Activated effector memory CD4-positive, alpha-beta T cell treated with anti-CD3 and anti-CD28 coated beads, Interleukin-2, amount 50 U/mL, for 16 hours (primary cell): ENCODE results near the gene SORCS2.
A peak's percentile ranks its signal among the peaks of the same experiment; 100 is the strongest.

Source experiments
- DNase-seq: peaks from one replicate; pipeline ENCODE4 v3.0.0-alpha.2; 2020

Gene SORCS2

GRCh38 chr4:7398788-7399439, 206.6 kb downstream of the SORCS2 start:
- DNase-seq = peak; percentile 6

DNA sequence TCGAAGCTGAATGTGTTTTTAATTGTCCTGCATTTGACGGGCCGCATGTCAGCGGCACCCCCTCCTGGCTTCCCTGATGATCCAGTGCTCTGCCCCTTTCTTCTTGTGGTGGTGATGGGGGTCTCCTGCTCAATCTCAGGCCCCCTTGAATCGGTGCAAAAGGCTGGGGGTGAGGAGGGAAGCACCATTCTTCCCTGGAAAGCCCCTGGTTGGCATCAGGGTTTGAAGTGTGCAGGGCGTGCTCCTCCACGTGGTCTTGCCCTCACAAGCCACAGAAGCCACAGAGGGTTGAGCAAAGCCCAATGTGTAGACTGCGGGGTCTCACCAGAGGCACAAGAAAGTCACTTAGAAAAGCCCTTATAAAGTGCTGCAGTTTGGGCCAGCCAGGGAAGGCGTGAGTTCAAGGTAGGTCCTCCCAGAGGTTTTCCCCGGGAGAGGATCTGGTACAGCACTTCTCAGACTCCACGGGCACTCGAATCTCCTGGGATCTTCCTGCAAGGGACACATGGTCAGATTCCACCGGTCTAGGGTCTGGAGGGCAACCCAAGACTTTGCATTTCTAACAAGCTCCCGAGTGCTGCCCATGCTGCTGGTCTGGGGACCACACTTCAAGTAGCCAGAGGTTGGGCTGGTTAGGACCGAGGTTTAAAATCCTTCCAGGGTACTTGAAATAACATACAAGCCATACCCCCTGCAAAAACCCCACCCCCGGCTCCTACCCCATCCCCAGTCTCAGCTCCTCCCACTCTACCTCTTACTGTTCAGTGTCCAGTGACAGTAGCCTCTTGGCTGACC, 207.3 kb downstream of the SORCS2 start:
- DNase-seq = peak; percentile 12

DNA sequence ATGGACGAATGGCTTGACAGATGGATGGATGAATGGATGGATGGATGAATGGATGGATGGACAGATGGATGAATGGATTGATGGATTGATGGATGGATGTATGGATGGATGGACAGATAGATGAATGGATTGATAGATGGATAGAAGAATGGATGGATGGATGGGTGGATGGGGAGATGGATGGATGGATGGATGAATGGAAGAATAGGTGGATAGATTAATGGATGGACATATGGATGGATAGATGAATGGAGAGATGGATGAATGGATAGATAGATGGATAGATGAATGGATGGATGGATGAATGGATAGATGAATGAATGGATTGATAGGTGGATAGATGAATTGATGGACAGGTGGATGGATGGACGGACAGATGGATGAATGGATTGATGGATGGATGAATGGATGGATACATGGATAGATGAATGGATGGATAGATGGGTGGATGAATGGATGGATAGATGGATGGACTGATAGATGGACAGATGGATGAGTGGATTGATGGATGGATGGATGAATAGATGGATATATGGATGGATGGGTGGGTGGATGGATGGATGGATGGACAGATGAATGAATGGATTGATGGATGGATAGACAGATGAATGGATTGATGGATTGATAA, 208.4 kb downstream of the SORCS2 start:
- DNase-seq = no peak

- peak; percentile 13 for DNase-seq
Observed at GRCh38 chr4:7402526-7402925, 210.2 kb downstream of the SORCS2 start.

DNA sequence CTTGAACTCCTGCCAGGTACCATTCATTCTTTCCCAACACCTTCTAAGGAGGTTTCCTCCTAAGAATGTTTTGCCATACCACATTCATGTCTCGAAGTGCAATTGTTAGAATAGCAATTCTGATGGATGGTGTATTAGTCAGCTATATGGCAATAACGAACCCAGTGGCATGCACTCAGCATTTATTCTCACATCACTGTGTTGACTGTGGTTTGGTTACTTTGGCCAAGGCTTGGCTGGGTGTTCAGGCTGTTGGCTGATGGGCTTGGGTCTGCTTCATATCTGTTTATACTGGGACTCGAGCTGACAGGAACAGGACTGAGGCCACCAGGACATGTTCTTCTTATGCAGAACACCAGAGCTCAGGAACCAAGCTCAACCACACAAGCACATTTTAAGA, 210.7 kb downstream of the SORCS2 start:
- no peak for DNase-seq

- no peak for DNase-seq
Observed at GRCh38 chr4:7408166-7408565, 215.8 kb downstream of the SORCS2 start.

- no peak for DNase-seq
Observed at GRCh38 chr4:7410446-7410845, 218.1 kb downstream of the SORCS2 start.

DNA sequence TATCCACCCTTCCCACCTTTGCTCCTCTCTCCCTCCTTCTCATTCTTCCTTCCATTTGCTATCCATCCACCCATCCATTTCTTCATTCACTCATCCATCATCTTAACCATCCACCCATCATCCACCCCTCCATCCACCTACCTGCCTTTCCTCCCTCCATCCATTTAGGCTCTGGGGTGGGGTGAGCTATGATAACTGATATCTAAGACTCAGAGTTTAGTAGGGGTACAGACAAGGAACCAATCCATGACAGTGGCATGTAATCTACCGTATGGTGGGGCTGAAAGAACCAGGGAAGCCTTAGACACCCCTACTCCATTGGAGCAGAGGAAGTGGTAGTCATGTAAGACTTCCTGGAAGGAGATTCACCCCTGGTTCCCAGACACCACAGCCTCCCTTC, 219.2 kb downstream of the SORCS2 start:
- DNase-seq = no peak

GRCh38 chr4:7411896-7412553, 219.7 kb downstream of the SORCS2 start:
- DNase-seq = peak; percentile 38

GRCh38 chr4:7412554-7412912, 220.2 kb downstream of the SORCS2 start:
- DNase-seq = peak; percentile 59

DNA sequence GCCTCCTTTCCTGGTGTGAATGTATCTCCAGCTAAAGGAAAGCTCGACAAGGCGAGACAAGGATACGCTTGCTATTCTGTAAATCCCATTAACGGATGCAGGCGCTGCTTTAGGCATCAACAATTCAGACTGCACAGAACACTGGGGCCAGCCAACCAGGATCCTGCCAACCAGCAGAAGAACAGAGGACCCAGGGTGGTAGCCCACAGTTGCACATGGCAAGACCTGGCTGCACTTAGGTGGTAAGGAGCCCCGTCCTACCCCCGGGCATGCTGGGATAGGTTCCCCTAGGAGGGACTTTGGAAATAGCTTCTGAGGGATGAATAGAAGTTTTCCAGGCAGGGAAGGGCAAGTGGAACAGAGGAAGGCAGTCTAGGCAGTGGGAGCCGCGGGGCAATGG, 221.7 kb downstream of the SORCS2 start:
- DNase-seq = peak; percentile 30

DNA sequence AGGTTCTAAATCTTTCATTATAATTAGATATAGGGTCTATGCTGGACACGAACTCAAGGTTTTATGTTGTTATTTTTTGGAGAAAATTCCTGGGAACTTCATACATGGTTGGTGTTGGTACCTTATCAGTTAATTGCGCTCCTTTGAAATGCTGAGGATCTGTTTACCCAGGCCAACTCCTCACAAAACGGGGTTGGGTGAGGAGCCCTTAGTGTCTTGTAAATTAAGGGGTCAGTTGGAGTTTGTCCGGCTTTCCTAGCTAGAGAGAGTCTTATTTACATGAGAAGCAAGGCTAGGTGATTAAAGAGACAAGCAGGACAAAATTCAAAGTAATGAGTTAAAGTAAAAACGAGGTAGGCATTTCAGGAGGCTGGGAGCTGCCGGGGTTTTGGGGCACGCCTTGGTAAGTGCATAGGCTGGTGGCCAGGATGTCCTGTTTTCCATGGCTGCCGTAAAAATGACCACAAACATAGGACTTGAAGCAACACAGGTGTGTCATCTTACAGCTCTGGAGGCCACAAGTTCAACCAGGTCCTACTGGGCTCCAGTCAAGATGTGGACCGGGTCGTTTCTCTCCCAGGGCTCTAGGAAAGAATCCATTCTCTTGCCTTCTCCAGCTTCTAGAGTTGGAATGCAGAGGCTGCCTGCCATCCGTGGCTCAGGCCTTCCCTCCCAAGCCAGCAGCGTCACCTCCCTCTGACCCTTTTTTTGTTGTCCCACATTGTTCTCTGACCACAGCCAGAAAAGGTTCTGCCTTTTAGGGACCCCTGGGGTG, 222.6 kb downstream of the SORCS2 start:
- DNase-seq = peak; percentile 34

GRCh38 chr4:7415927-7416686, 223.8 kb downstream of the SORCS2 start:
- DNase-seq = peak; percentile 44

- DNase-seq = peak; percentile 14
Observed at GRCh38 chr4:7416745-7417432, 224.6 kb downstream of the SORCS2 start.

GRCh38 chr4:7417639-7418038, 225.3 kb downstream of the SORCS2 start:
- DNase-seq = peak; percentile 24

DNA sequence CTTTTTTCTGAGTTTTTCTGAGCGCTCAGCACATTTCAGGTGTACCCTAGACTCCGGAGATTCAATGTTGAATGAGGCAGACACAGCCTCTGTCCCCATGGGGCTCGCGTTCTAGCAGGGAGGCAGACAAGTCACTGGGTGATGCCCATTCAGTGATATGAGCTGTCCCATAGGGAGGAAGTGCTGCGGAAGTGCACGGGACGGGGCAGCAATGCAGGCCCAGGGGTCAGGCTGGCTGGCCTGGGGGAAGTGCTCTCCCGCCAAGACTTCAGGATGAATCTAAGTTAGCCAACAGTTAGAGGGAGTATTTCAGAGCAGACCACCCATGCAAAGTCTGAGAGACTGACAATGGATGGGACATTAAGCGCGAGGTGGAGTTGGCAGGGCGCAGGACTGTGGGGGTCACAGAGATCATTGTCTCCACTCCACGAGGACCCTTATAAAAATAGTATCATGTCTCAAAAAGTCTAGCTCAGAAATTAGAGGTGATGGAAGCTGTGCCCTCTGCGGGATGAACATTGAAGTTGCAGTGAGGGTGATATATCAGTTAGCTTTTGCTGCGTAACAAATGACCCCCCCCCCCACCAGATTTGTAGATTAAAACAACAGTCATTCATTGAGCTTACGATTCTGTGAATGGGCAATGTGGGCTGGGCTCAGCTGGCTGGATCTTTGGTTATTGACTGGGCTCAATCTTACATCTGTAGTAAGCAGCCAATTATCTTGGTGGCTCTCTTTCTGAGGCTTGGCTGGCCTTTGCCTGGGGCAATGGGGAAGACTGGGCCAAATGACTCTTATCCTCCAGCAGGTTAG, 226.0 kb downstream of the SORCS2 start:
- DNase-seq = peak; percentile 37

DNA sequence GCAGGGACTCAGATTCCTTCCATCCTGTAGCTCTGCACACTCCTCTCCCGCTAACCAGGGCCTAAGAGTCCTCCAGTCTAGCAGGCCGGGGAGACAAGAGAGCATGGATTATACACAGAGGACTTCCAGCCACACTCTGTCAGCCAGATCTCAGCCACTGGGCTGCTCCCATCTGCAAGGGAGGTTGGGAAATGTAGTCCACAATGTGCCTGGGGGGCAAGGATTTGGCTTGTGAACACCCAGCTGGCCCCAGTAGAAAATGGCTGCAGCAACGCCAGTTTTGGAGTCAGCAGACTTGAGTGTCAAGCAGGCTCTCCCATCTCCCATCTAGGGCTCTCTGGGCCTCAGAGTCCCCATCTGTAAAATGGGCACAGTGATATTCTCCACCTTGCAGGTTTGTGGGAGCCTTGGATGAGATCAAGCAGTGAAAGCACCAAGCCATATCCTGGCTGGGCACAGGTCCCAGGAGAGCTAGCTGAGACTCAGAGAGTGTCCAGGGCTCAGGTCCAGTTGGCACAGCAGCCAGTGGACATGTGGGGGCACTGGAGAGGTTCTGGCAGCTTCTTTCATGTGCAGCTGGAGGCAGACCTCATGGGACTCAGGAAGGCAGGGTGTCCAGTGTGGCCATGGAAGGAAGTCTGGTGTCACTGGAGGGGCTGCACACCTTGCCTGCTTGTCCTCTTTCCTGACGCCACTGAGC, 227.8 kb downstream of the SORCS2 start:
- DNase-seq = peak; percentile 24

DNA sequence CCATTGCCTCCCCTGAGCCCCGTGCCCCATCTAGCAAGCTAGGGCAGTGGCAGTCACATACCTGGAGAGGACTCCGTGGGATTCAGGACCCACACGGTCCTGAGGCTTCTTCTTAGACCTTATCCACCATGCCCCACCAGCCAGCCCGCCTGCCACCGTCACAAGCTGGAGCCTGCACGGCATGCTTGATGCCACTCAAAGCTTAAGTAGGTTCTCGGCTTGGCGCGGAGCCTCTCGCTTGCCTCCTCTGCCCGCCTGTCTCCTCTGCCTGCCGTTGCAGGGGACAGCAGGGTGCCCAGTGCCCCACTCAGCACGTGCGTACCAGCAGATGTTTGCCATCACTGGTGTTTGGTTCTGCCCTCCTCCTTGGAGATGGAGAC, 228.3 kb downstream of the SORCS2 start:
- peak; percentile 54 for DNase-seq

DNA sequence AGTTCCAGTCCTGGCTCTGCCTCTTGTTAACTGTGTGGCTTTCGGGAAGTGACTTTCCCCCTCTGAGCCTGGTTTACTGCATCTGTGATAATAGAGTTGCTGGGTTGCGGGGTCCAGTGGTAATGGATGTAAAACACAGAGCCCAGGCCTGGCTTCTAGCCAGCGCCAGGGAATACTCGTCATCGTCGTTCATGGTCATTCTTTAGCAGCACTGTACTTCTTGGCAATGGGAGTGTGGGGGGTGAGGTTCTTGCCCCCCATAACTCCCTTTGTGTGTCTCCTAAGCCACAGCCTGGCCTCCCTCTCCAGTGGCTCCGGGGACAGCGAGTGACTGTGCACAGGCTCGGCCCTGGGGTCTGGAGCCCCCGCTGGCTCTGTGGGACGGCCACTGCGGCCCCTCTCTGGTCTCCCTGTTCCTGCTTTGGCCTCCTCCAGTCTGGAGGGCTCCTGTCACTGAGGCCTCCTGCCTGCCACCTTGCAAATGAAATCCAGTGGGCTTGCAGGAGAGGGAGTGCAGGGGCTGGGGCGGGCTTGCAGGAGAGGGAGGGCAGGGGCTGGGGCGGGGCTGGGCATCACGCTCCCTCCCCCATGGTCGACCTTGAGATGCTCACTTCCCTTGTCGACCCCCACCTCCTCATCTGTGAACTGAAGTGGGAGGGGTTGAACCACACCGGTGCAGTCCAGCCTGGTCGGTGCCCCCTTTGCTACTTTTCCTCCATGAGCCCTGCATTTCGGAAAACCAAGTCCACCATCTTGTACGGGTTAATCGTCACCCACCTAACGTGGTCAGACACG, 229.2 kb downstream of the SORCS2 start:
- peak; percentile 33 for DNase-seq
